22Rv1 (cell line): Measurements from ENCODE around the gene PIK3AP1.

Experiments
- ZFX ChIP-seq: fragments of 450-650 bp; IDR thresholded peaks from 2 replicates; pipeline ENCODE4 v1.6.1; 2017; ENCODE audit warnings: antibody characterized with exemption, borderline replicate concordance
- TF ChIP-seq, protein P1 (sequence below): fragments of 450-650 bp; IDR thresholded peaks from 2 replicates; pipeline ENCODE4 v1.5.1; 2017; ENCODE audit warnings: mild to moderate bottlenecking

GRCh38 chr10:96678725-96679124, 41.6 kb downstream of the PIK3AP1 start:
- TF ChIP-seq, protein P1, sequence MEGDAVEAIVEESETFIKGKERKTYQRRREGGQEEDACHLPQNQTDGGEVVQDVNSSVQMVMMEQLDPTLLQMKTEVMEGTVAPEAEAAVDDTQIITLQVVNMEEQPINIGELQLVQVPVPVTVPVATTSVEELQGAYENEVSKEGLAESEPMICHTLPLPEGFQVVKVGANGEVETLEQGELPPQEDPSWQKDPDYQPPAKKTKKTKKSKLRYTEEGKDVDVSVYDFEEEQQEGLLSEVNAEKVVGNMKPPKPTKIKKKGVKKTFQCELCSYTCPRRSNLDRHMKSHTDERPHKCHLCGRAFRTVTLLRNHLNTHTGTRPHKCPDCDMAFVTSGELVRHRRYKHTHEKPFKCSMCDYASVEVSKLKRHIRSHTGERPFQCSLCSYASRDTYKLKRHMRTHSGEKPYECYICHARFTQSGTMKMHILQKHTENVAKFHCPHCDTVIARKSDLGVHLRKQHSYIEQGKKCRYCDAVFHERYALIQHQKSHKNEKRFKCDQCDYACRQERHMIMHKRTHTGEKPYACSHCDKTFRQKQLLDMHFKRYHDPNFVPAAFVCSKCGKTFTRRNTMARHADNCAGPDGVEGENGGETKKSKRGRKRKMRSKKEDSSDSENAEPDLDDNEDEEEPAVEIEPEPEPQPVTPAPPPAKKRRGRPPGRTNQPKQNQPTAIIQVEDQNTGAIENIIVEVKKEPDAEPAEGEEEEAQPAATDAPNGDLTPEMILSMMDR = no peak
- no peak for TF ChIP-seq ZFX
